Progenitor cell of endocrine pancreas (in vitro differentiated cells): ENCODE results near the gene PRDX6. TPM values are rescaled to one million over a fixed set of nuclear protein-coding genes. Genes with fewer than 3 reads are reported as not detected.

Source experiments
- DNase-seq: peaks from one replicate; pipeline ENCODE4 v3.0.0; 2021; ENCODE audit warnings: low spot score; ENCODE audit not compliant: unreplicated experiment
- H3K27ac Mint-ChIP-seq: 2 replicates; pipeline ENCODE4 v1.8.0; 2021; ENCODE audit warnings: mild to moderate bottlenecking, moderate library complexity, mixed read lengths
- H3K27me3 Mint-ChIP-seq: 2 replicates; pipeline ENCODE4 v1.8.0; 2021; ENCODE audit warnings: mixed read lengths
- H3K36me3 Mint-ChIP-seq: 2 replicates; pipeline ENCODE4 v1.8.0; 2022; ENCODE audit warnings: mixed read lengths; ENCODE audit not compliant: insufficient read depth
- H3K4me1 Mint-ChIP-seq: 2 replicates; pipeline ENCODE4 v1.8.0; 2021; ENCODE audit warnings: low read depth, mixed read lengths
- H3K4me3 Mint-ChIP-seq: 2 replicates; pipeline ENCODE4 v1.8.0; 2021; ENCODE audit warnings: low read depth, mild to moderate bottlenecking, moderate library complexity, mixed read lengths
- H3K9me3 Mint-ChIP-seq: 2 replicates; pipeline ENCODE4 v1.8.0; 2021; ENCODE audit warnings: low read depth, mixed read lengths
- CTCF ChIP-seq: fragments of 200-600 bp; sonication (generic); IDR thresholded peaks from one replicate; pipeline ENCODE4 v1.5.0; 2021; ENCODE audit warnings: antibody characterized with exemption, mild to moderate bottlenecking; ENCODE audit not compliant: unreplicated experiment
- total RNA-seq: library from RNA; stranded (reverse); gene quantifications from 2 replicates; pipeline ENCODE4 v1.2.1, GENCODE V29; 2021

The PRDX6 gene
- total RNA-seq, 1 donor from 2014 or later: 258 TPM

- H3K4me1 Mint-ChIP-seq: peaks cover 28% of the 10 kb centered on the region
- no peaks in the 10 kb centered on the region for H3K9me3 Mint-ChIP-seq
- TF ChIP-seq CTCF: no peak
- no peak overlapping the region for H3K4me3 Mint-ChIP-seq
- H3K27me3 Mint-ChIP-seq: no peaks in the 10 kb centered on the region
- no peak for DNase-seq
- H3K36me3 Mint-ChIP-seq: peaks cover 43% of the 10 kb centered on the region
- H3K27ac Mint-ChIP-seq: no peak overlapping the region
Observed at GRCh38 chr1:173481195-173481772, 4.1 kb downstream of the PRDX6 start.

GRCh38 chr1:173482683-173483082, 5.5 kb downstream of the PRDX6 start:
- no peak for DNase-seq
- H3K9me3 Mint-ChIP-seq: no peaks in the 10 kb centered on the region
- no peaks in the 10 kb centered on the region for H3K27me3 Mint-ChIP-seq
- peaks cover 26% of the 10 kb centered on the region for H3K4me1 Mint-ChIP-seq
- no peak for TF ChIP-seq CTCF
- peaks cover 49% of the 10 kb centered on the region for H3K36me3 Mint-ChIP-seq
- H3K4me3 Mint-ChIP-seq: no peak overlapping the region
- H3K27ac Mint-ChIP-seq: no peak overlapping the region

GRCh38 chr1:173484276-173484675, 7.1 kb downstream of the PRDX6 start:
- H3K9me3 Mint-ChIP-seq: no peaks in the 10 kb centered on the region
- H3K27ac Mint-ChIP-seq: no peak overlapping the region
- peaks cover 62% of the 10 kb centered on the region for H3K36me3 Mint-ChIP-seq
- H3K4me1 Mint-ChIP-seq: peaks cover 13% of the 10 kb centered on the region
- no peak for DNase-seq
- no peaks in the 10 kb centered on the region for H3K27me3 Mint-ChIP-seq
- no peak overlapping the region for H3K4me3 Mint-ChIP-seq
- TF ChIP-seq CTCF: no peak

- peaks cover 4% of the 10 kb centered on the region for H3K4me1 Mint-ChIP-seq
- DNase-seq: no peak
- H3K27ac Mint-ChIP-seq: no peak overlapping the region
- H3K36me3 Mint-ChIP-seq: peaks cover 60% of the 10 kb centered on the region
- no peak overlapping the region for H3K4me3 Mint-ChIP-seq
- H3K27me3 Mint-ChIP-seq: no peaks in the 10 kb centered on the region
- no peak for TF ChIP-seq CTCF
- H3K9me3 Mint-ChIP-seq: no peaks in the 10 kb centered on the region
Observed at GRCh38 chr1:173485401-173485800, 8.3 kb downstream of the PRDX6 start.

- Mint-ChIP-seq H3K36me3 (peaks cover 47% of the 10 kb centered on the region), H3K4me3 (no peak overlapping the region), H3K9me3 (peaks cover 2% of the 10 kb centered on the region), H3K27me3 (no peaks in the 10 kb centered on the region), H3K27ac (no peak overlapping the region), H3K4me1 (no peaks in the 10 kb centered on the region)
- TF ChIP-seq CTCF: no peak
- no peak for DNase-seq
Observed at GRCh38 chr1:173488001-173488400, 10.9 kb downstream of the PRDX6 start.
